ENCODE results near the gene MED23.

Gene MED23

DNA sequence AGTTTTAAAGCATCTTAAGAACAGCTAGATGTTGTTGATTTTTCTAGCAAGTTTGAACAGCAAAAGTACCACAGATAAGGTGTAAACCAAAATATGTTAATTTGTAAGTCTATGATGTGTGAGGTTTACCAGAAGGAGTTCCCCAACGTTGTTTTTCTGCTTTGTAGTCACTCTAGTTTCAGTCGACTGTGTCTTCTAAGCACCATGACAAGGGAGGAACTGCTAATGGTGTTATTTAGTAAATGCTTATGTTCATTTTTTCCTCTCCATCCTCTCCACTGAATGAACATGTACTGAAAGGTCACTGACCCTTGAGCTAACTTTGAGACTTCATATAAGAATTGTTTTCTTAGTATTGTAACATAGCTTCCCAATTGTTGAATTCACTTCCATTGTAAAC lies 12.1 kb upstream of the MED23 start:
- DNase-seq (ENCODE audit: low read depth in 2 of 2), result no peak

DNA sequence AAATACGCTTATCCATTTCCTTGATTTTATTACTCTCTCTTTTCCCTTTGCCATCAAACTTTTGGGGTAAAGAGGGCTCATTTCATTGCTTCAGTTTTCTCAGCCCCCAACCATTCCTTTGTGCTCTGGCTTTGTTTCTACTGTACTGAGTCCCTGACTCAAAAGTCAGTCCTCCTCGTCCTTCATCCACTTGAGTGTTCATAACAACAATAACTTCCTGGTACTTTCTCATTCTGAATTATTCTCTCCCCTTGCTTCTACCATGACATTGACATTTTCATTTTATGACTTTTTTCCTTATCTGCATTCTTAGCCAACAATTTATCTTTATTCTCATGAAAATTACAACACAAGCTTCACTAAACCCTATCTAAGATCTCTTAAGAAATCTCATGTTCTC lies 10.0 kb upstream of the MED23 start:
- DNase-seq (ENCODE audit: low read depth in 2 of 2), result no peak

GRCh38 chr6:131636880-131637792 lies 9.1 kb upstream of the MED23 start, which contains the start of gene ENPP3:
Gene ENPP3, plus strand, starts transcription at chr6:131637302. Its CDS starts 83 bp downstream, at chr6:131637385.
- DNase-seq (ENCODE audit: low read depth in 2 of 2), result no peak

DNA sequence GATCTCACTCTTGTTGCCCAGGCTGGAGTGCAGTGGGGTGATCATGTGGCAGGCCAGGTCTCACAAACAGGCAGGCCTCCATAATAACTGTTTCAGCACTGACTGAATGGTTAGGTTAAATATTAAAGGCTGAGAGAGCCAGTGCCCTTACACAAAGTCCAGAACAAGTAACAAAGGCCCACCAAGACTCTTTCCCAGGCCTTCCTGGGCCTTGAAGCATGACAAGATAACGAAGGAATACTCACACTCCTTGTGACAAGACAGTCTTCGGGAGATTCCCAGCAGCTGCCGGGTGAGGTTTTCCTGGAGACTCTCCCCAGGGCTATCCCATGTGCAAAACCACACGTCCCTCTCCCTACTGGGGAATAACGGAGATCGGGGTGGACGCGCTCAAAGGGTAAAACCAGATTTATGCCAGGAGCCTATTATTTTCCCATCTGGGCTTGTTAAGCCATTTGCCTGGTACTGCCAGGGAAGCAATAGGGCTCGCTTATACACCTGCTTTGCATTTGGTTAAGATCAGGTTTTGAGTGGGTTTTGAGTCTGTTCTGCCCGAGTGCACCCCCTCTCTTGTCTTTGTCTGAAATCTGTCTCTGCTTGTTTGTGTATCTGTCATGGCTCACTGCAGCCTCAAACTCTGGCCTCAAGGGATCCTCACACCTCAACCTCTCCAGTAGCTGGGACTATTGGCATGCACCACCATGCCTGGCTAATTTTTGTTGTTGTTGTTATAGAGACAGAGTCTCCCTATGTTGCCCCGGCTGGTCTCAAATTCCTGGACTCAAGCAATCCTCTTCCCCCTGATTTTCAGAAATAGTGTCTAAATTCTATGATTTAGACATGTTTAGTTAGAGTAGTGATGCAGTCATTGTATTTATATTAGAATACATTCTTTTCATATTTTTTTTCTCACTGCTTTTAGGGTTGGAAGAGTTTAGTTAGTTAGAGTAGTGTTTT lies 7.6 kb upstream of the MED23 start:
- DNase-seq (ENCODE audit: low read depth in 2 of 2), result no peak

- no peak for DNase-seq (ENCODE audit: low read depth in 2 of 2)
Measured at GRCh38 chr6:131631625-131632289, 3.7 kb upstream of the MED23 start.

DNA sequence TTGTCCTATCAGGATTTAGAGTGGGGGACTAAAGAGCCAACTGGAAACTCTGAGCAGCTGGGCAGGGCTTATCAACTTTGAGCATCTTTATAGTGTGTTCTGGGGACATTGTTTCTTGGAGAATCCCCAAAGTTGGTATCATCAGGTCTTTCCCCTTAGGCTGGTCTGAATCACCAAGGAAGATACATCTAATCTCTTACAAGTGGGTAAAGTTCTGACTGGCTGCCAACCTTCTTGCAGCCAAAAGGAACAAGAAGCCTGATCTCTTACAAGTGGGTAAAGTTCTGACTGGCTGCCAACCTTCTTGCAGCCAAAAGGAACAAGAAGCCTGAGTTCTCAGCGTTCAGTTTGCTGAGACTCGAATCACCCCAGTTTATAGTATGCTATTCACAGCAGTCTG lies 1.6 kb upstream of the MED23 start:
- no peak for DNase-seq (ENCODE audit: low read depth in 2 of 2)

- DNase-seq (ENCODE audit: low read depth in 2 of 2), result no peak
Measured at GRCh38 chr6:131628726-131629125, 684 bp upstream of the MED23 start.

DNA sequence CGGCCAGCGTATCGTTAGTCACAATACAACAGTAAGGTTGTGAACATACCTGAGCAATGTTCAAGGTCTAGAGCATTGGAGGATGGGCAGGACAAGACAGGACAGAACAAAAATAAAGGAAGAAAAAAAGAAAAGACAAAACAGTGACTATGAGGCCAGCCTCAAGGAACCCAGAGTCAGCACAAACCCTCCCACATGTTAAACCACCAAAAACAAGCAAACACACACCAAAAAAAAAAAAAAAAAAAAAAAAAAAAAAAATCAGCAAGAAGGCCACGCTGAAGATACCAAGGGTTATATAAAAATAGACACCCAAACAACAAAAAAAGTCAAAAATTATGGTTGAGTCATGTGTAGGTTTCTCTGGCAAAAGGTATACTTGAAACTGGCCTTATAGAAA lies 12.8 kb downstream of the MED23 start:
- no peak for DNase-seq (ENCODE audit: low read depth in 2 of 2)

DNA sequence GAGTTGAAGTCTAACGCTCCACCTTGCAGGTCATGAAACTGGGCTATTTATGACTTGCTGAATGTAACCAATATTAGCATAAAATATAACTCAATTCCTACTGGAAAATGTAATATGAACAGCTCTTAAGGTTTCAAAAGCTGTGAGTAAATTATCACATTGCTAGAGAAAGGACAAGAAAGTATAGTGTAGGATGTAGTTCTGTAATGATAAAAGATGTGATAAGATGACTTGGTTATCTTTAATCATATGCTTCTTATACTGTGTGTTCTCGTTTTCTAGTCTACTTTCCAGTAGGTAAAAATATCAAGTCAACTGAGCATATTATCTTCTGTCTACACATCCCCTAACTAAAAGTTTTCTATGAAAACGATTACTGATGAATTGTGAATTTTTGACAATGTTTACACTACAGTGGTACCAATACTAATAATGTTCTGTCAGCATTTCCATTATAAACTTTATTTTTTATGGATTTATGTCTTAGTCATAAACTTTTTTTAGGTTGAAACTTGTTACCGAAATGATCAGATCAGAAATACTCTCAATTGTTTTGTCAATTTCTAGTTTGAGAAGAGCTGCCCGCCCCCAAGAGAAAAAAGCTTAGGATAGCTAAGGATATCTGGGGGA lies 14.6 kb downstream of the MED23 start:
- DNase-seq (ENCODE audit: low read depth in 2 of 2), result no peak

GRCh38 chr6:131602781-131603312 lies 25.2 kb downstream of the MED23 start:
- no peak for DNase-seq (ENCODE audit: low read depth in 2 of 2)

DNA sequence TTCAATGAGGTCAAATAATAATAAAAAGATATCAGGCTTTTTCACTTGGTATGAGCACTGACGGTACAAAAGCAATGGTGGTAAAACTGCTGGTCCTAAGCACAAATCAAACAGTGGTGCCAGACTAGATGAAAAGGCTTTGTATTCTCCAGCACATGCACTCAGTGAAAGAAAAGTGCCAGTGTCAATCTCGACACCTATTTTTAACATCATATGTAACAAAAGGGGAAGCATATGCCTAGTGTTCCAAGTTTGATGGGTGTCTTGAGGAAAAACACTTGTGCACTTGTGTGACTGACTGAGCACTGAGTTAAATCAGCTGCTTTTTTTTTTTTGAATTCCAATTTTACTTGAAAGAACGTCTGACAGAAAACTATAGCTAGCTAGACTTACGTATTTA lies 27.3 kb downstream of the MED23 start:
- DNase-seq (ENCODE audit: low read depth in 2 of 2), result no peak

GRCh38 chr6:131597446-131597845 lies 30.6 kb downstream of the MED23 start:
- no peak for DNase-seq (ENCODE audit: low read depth in 2 of 2)

GRCh38 chr6:131594074-131594473 lies 34.0 kb downstream of the MED23 start:
- DNase-seq (ENCODE audit: low read depth in 2 of 2), result no peak

- no peak for DNase-seq (ENCODE audit: low read depth in 2 of 2)
Measured at GRCh38 chr6:131592935-131593334, 35.1 kb downstream of the MED23 start.

DNA sequence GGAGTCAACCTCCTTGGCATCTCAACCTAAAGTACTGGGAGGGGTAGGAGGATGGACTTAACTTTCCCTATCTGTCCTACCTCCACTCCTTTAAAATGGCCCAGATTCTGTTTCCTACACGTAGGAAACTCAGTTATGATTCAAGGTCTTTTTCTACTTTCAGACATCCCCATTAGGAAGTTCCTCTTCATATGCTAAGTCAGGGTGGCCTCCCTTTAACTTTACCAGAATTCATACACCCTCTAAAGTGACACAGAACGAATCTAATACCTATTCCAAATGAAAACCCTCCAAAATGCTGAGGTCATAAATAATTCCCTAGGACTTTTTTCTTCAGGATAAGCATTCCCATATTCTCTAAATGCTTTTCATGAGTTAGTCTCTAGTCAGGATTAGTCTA lies 39.4 kb downstream of the MED23 start:
- no peak for DNase-seq (ENCODE audit: low read depth in 2 of 2)

GRCh38 chr6:131587909-131588308 lies 40.1 kb downstream of the MED23 start:
- DNase-seq (ENCODE audit: low read depth in 2 of 2), result no peak

DNA sequence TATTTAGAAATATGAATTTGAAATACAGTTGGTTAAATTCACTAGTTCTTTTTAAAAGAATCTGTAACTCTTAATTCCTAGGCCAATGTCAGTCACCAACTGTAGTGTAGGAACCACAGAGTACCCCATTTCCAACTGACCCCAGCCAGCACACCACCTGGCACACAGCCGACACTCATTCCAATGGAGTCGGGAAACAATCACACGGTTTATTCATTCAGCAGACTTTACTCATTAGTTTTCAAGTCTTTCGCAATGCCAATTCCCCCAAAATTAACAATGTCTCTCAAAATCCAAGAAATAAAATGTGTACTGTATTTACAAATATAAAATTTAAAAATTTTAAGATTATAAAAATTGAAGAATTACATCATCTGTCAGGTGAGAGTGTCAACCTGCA lies 41.5 kb downstream of the MED23 start:
- no peak for DNase-seq (ENCODE audit: low read depth in 2 of 2)

DNA sequence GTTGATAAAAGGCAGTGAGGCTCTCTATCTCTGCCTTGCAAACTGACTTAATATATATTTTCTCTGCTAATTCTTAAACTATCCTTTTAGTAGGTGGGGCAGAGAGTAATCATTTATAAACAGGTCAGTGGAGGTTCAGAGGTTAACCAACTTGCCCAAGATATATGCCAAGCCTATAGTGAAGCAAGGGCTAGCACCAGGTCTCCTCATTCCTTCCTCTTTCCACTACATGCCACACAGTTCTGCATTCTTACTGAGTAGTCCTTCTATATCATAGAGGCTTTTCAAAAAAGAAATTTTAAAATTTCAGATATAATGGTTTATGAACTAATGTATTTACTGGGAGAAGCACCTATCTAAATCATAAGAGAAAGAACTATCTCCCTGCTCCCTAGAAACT lies 46.5 kb downstream of the MED23 start:
- no peak for DNase-seq (ENCODE audit: low read depth in 2 of 2)

- DNase-seq (ENCODE audit: low read depth in 2 of 2), result no peak
Measured at GRCh38 chr6:131575834-131576478, 52.1 kb downstream of the MED23 start.

DNA sequence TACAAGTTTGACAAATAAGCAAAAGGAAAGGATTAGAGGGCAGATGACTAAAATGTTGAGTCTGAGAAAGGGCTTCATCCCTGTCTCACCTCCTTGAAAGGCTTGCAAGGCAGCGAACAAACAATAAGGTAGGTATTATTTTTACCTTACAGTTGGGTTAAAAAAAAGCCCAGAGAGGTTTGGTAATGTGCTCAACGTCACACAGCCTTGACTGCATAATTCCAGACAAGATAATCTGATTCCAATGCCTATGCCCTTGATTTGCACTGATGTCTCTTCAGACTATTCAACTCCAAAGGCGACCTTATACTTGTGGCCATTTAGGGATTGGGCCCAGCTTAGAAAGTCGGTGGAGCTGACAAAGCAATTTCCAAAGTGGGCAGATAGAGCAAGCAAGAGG lies 53.4 kb downstream of the MED23 start:
- no peak for DNase-seq (ENCODE audit: low read depth in 2 of 2)

GRCh38 chr6:131574133-131574532 lies 53.9 kb downstream of the MED23 start:
- DNase-seq (ENCODE audit: low read depth in 2 of 2), result no peak

All from stimulated activated CD4-positive, alpha-beta T cell treated with anti-CD3 and anti-CD28 coated beads, Interleukin-1b, Interleukin-23, amount 100 ng/mL, for 1 hour (primary cell).